Measurements from ENCODE around the gene ARHGEF17. TPM values are rescaled to one million over a fixed set of nuclear protein-coding genes. Genes with fewer than 3 reads are reported as not detected.

ARHGEF17 gene
- total and polyA plus RNA-seq, 4 experiments from 2014 or later = 0.23 TPM; not detected in 3

GRCh38 chr11:73360743-73361369 is 52.8 kb downstream of the ARHGEF17 start:
- Mint-ChIP-seq H3K27me3 (no peaks in the 10 kb centered on the region), H3K4me3 (no peak overlapping the region), H3K4me1 (peaks cover 2 to 17% (median 6%) of the 10 kb centered on the region in 4 donors), H3K27ac (peak overlapping the region in 3 of 7 donors; percentile 3 to 75 (median 46)), H3K9me3 (no peaks in the 10 kb centered on the region), H3K36me3 (no peaks in the 10 kb centered on the region)
- intact Hi-C loops (cut with micrococcal nuclease) = loop anchor here (2.0 kb wide), 1 partner anchor 16 kb away; the partner anchor contains the start of gene RELT
- Histone ChIP-seq H3K4me1 (ENCODE audit: insufficient read depth, low read length) (peaks cover 10% of the 10 kb centered on the region), H3K27ac (ENCODE audit: low read depth, low read length) (no peak overlapping the region), H3K4me3 (ENCODE audit: low read length in 2 of 2) (no peak overlapping the region), H3K36me3 (ENCODE audit: insufficient read depth, low read length) (no peaks in the 10 kb centered on the region), H3K9me3 (ENCODE audit: control insufficient read depth in 1 of 2, low read length in 2 of 2) (no peaks in the 10 kb centered on the region), H3K27me3 (ENCODE audit: insufficient read depth, low read length) (no peaks in the 10 kb centered on the region)
- ChIA-PET POLR2A (ENCODE audit: partially characterized antibody) (no interaction called here), CTCF (ENCODE audit: partially characterized antibody) (interaction anchor here (1.2 to 10.5 kb wide), 6 partner anchors 9 to 265 kb away, joined by 3 to 125 read pairs (median 6); no protein-coding TSS in a partner anchor)
- no peak for DNase-seq

- H3K27ac Mint-ChIP-seq = peak overlapping the region in 6 of 7 donors; percentile 29 to 83 (median 68)
- Histone ChIP-seq H3K36me3 (ENCODE audit: insufficient read depth, low read length) (no peaks in the 10 kb centered on the region), H3K27me3 (ENCODE audit: insufficient read depth, low read length) (no peaks in the 10 kb centered on the region), H3K27ac (ENCODE audit: low read depth, low read length) (no peak overlapping the region), H3K4me3 (ENCODE audit: low read length in 2 of 2) (no peak overlapping the region), H3K4me1 (ENCODE audit: insufficient read depth, low read length) (peaks cover 23% of the 10 kb centered on the region), H3K9me3 (ENCODE audit: control insufficient read depth in 1 of 2, low read length in 2 of 2) (no peaks in the 10 kb centered on the region)
- DNase-seq = no peak
- H3K36me3 Mint-ChIP-seq = no peaks in the 10 kb centered on the region
- H3K9me3 Mint-ChIP-seq = peaks cover 0 to 3% (median 0%) of the 10 kb centered on the region in 8 donors
- POLR2A ChIA-PET (ENCODE audit: partially characterized antibody) = interaction anchor here (0.6 to 2.3 kb wide), 2 partner anchors 23 to 871 kb away, joined by 3 to 6 read pairs; no protein-coding TSS in a partner anchor
- no peaks in the 10 kb centered on the region for H3K27me3 Mint-ChIP-seq
- CTCF ChIA-PET (ENCODE audit: partially characterized antibody) = interaction anchor here (10.5 kb wide), 1 partner anchor 10 kb away, joined by 125 read pairs; no protein-coding TSS in a partner anchor
- H3K4me3 Mint-ChIP-seq = no peak overlapping the region
- peaks cover 10 to 30% (median 17%) of the 10 kb centered on the region in 4 donors for H3K4me1 Mint-ChIP-seq
- intact Hi-C loops (cut with micrococcal nuclease) = loop anchor here (2.0 kb wide), 1 partner anchor 15 kb away; the partner anchor contains the start of gene RELT
These were observed 54.1 kb downstream of the ARHGEF17 start for GRCh38 chr11:73361953-73362776.

GRCh38 chr11:73363147-73363546 is 55.1 kb downstream of the ARHGEF17 start:
- Mint-ChIP-seq H3K27me3 (no peaks in the 10 kb centered on the region), H3K9me3 (peaks cover 0 to 3% (median 0%) of the 10 kb centered on the region in 8 donors), H3K27ac (peak overlapping the region in 4 of 7 donors; percentile 48 to 78 (median 68)), H3K36me3 (no peaks in the 10 kb centered on the region), H3K4me3 (no peak overlapping the region), H3K4me1 (peaks cover 12 to 40% (median 23%) of the 10 kb centered on the region in 4 donors)
- H3K9me3 ChIP-seq (ENCODE audit: control insufficient read depth in 1 of 2, low read length in 2 of 2) = no peaks in the 10 kb centered on the region
- DNase-seq = no peak
- no peak overlapping the region for H3K4me3 ChIP-seq (ENCODE audit: low read length in 2 of 2)
- ChIA-PET POLR2A (ENCODE audit: partially characterized antibody) (interaction anchor here (1.0 to 2.3 kb wide), 2 partner anchors 13 to 22 kb away, joined by 4 to 6 read pairs; partner anchors contain the start of gene RELT), CTCF (ENCODE audit: partially characterized antibody) (interaction anchor here (0.9 to 10.5 kb wide), 2 partner anchors 11 to 22 kb away, joined by 3 to 125 read pairs; no protein-coding TSS in a partner anchor)
- H3K27me3 ChIP-seq (ENCODE audit: insufficient read depth, low read length) = no peaks in the 10 kb centered on the region
- H3K27ac ChIP-seq (ENCODE audit: low read depth, low read length) = no peak overlapping the region
- H3K36me3 ChIP-seq (ENCODE audit: insufficient read depth, low read length) = no peaks in the 10 kb centered on the region
- intact Hi-C loops (cut with micrococcal nuclease) = no loop called here
- H3K4me1 ChIP-seq (ENCODE audit: insufficient read depth, low read length) = peaks cover 33% of the 10 kb centered on the region

GRCh38 chr11:73365352-73366264 is 57.5 kb downstream of the ARHGEF17 start:
- H3K4me3 Mint-ChIP-seq = peak overlapping the region in 6 of 8 donors; percentile 21 to 83 (median 71)

GRCh38 chr11:73366265-73366610 is 58.2 kb downstream of the ARHGEF17 start:
- H3K9me3 ChIP-seq (ENCODE audit: control insufficient read depth in 1 of 2, low read length in 2 of 2) = no peaks in the 10 kb centered on the region
- POLR2A ChIA-PET (ENCODE audit: partially characterized antibody) = interaction anchor here (0.8 to 3.3 kb wide), 5 partner anchors 10 to 232 kb away, joined by 3 to 31 read pairs (median 6); partner anchors contain the start of genes FAM168A and RELT
- peak; percentile 43 to 77 (median 64) for DNase-seq
- no peaks in the 10 kb centered on the region for H3K36me3 ChIP-seq (ENCODE audit: insufficient read depth, low read length)
- H3K4me3 ChIP-seq (ENCODE audit: low read length in 2 of 2) = peak overlapping the region in 1 of 2 donors; percentile 16
- Mint-ChIP-seq H3K27ac (peak overlapping the region; percentile 81 to 97 (median 96)), H3K27me3 (no peaks in the 10 kb centered on the region), H3K36me3 (no peaks in the 10 kb centered on the region), H3K4me1 (peaks cover 12 to 42% (median 24%) of the 10 kb centered on the region in 4 donors), H3K4me3 (peak overlapping the region; percentile 21 to 83 (median 71)), H3K9me3 (peaks cover 0 to 3% (median 0%) of the 10 kb centered on the region in 8 donors)
- peak overlapping the region; percentile 67 for H3K27ac ChIP-seq (ENCODE audit: low read depth, low read length)
- CTCF ChIA-PET (ENCODE audit: partially characterized antibody) = interaction anchor here (1.2 to 10.5 kb wide), 7 partner anchors 8 to 61 kb away, joined by 3 to 125 read pairs (median 4); no protein-coding TSS in a partner anchor
- H3K27me3 ChIP-seq (ENCODE audit: insufficient read depth, low read length) = no peaks in the 10 kb centered on the region
- intact Hi-C loops (cut with micrococcal nuclease) = loop anchor here (1.0 kb wide), 1 partner anchor 10 kb away; the partner anchor contains the start of gene RELT
- peaks cover 35% of the 10 kb centered on the region for H3K4me1 ChIP-seq (ENCODE audit: insufficient read depth, low read length)

More at GRCh38 chr11:73365352-73366264, 57.5 kb downstream of the ARHGEF17 start:
- Histone ChIP-seq H3K27me3 (ENCODE audit: insufficient read depth, low read length) (no peaks in the 10 kb centered on the region), H3K4me1 (ENCODE audit: insufficient read depth, low read length) (peaks cover 35% of the 10 kb centered on the region), H3K27ac (ENCODE audit: low read depth, low read length) (peak overlapping the region; percentile 67), H3K4me3 (ENCODE audit: low read length in 2 of 2) (no peak overlapping the region), H3K9me3 (ENCODE audit: control insufficient read depth in 1 of 2, low read length in 2 of 2) (no peaks in the 10 kb centered on the region), H3K36me3 (ENCODE audit: insufficient read depth, low read length) (no peaks in the 10 kb centered on the region)
- H3K27me3 Mint-ChIP-seq = no peaks in the 10 kb centered on the region
- peak in 1 of 5 donors; percentile 31 for DNase-seq
- H3K27ac Mint-ChIP-seq = peak overlapping the region; percentile 81 to 97 (median 96)
- intact Hi-C loops (cut with micrococcal nuclease) = loop anchor here (1.0 kb wide), 1 partner anchor 11 kb away; the partner anchor contains the start of gene RELT
- no peaks in the 10 kb centered on the region for H3K36me3 Mint-ChIP-seq
- POLR2A ChIA-PET (ENCODE audit: partially characterized antibody) = interaction anchor here (1.3 to 3.3 kb wide), 4 partner anchors 10 to 232 kb away, joined by 3 to 31 read pairs (median 8); partner anchors contain the start of genes FAM168A and RELT
- H3K9me3 Mint-ChIP-seq = peaks cover 0 to 3% (median 0%) of the 10 kb centered on the region in 8 donors
- CTCF ChIA-PET (ENCODE audit: partially characterized antibody) = interaction anchor here (1.2 to 10.5 kb wide), 7 partner anchors 9 to 61 kb away, joined by 3 to 125 read pairs (median 4); no protein-coding TSS in a partner anchor
- H3K4me1 Mint-ChIP-seq = peaks cover 12 to 42% (median 24%) of the 10 kb centered on the region in 4 donors

GRCh38 chr11:73366953-73367352 is 58.9 kb downstream of the ARHGEF17 start:
- H3K36me3 Mint-ChIP-seq = no peaks in the 10 kb centered on the region
- peak overlapping the region; percentile 81 to 97 (median 96) for H3K27ac Mint-ChIP-seq
- ChIA-PET POLR2A (ENCODE audit: partially characterized antibody) (interaction anchor here (0.8 to 3.3 kb wide), 4 partner anchors 9 to 18 kb away, joined by 3 to 31 read pairs (median 8); partner anchors contain the start of gene RELT), CTCF (ENCODE audit: partially characterized antibody) (interaction anchor here (1.0 to 10.5 kb wide), 5 partner anchors 8 to 60 kb away, joined by 3 to 125 read pairs (median 4); no protein-coding TSS in a partner anchor)
- H3K9me3 ChIP-seq (ENCODE audit: control insufficient read depth in 1 of 2, low read length in 2 of 2) = no peaks in the 10 kb centered on the region
- H3K4me1 ChIP-seq (ENCODE audit: insufficient read depth, low read length) = peaks cover 35% of the 10 kb centered on the region
- intact Hi-C loops (cut with micrococcal nuclease) = loop anchor here (1.0 kb wide), 1 partner anchor 9 kb away; the partner anchor contains the start of gene RELT
- H3K9me3 Mint-ChIP-seq = peaks cover 0 to 3% (median 0%) of the 10 kb centered on the region in 8 donors
- peaks cover 12 to 42% (median 21%) of the 10 kb centered on the region in 4 donors for H3K4me1 Mint-ChIP-seq
- H3K36me3 ChIP-seq (ENCODE audit: insufficient read depth, low read length) = no peaks in the 10 kb centered on the region
- H3K4me3 Mint-ChIP-seq = peak overlapping the region in 5 of 8 donors; percentile 21 to 59 (median 46)
- no peak overlapping the region for H3K4me3 ChIP-seq (ENCODE audit: low read length in 2 of 2)
- H3K27me3 Mint-ChIP-seq = no peaks in the 10 kb centered on the region
- H3K27ac ChIP-seq (ENCODE audit: low read depth, low read length) = peak overlapping the region; percentile 67
- DNase-seq = no peak
- H3K27me3 ChIP-seq (ENCODE audit: insufficient read depth, low read length) = no peaks in the 10 kb centered on the region
